HCT116 (cell line): ENCODE data around the gene IST1.

Experiments
- CEBPB ChIP-seq: IDR thresholded peaks from 2 replicates; pipeline ENCODE4 v1.6.1; 2012; ENCODE audit warnings: low read depth
- EZH2 ChIP-seq: fragments of 200-600 bp; sonication (generic); IDR thresholded peaks from 2 replicates; pipeline ENCODE4 v1.6.1; 2017; ENCODE audit warnings: antibody characterized with exemption, mixed run types
- EZH2phosphoT487 ChIP-seq: fragments of 200-600 bp; IDR thresholded peaks from 2 replicates; pipeline ENCODE4 v1.6.1; 2018; ENCODE audit warnings: antibody characterized with exemption, borderline replicate concordance
- FOSL1 ChIP-seq: IDR thresholded peaks from 2 replicates; pipeline ENCODE4 v1.6.1; 2012; ENCODE audit warnings: low read depth
- POLR2A ChIP-seq: IDR thresholded peaks from 2 replicates; pipeline ENCODE4 v1.7.0; 2011; ENCODE audit warnings: borderline replicate concordance; ENCODE audit not compliant: insufficient read depth, insufficient read length; ENCODE audit errors: extremely low read depth
- POLR2AphosphoS5 ChIP-seq: IDR thresholded peaks from 2 replicates; pipeline ENCODE4 v1.6.1; 2011; ENCODE audit warnings: mild to moderate bottlenecking, low read depth, low read length, moderate library complexity
- SP1 ChIP-seq: IDR thresholded peaks from 2 replicates; pipeline ENCODE4 v1.6.1; 2012; ENCODE audit warnings: low read depth
- YY1 ChIP-seq: IDR thresholded peaks from 2 replicates; pipeline ENCODE4 v1.6.1; 2011; ENCODE audit warnings: low read length, low read depth, moderate library complexity, mild to moderate bottlenecking; ENCODE audit not compliant: insufficient replicate concordance; ENCODE audit errors: extremely low read depth
- ZNF274 ChIP-seq: fragments of 200-500 bp; sonication (Bioruptor generic); IDR thresholded peaks from 2 replicates; pipeline ENCODE4 v1.6.1; 2014; ENCODE audit warnings: mild to moderate bottlenecking, low read depth, low read length, inconsistent platforms
- TF ChIP-seq, protein P1 (sequence below), 3 experiments: fragments of 200-600 bp in 1 of 3; sonication (generic) in 1 of 3; IDR thresholded peaks in 2 of 3; conservative IDR thresholded peaks in 1 of 3; 2 replicates each; pipeline ENCODE4 v1.5.1; 2012 to 2017; ENCODE audit warnings: low read depth in 2 of 3, low read length in 2 of 3, antibody characterized with exemption in 1 of 3, borderline replicate concordance in 1 of 3, control low read depth in 1 of 3, mild to moderate bottlenecking in 1 of 3, mixed read lengths in 1 of 3, mixed run types in 1 of 3, moderate library complexity in 1 of 3; ENCODE audit not compliant: insufficient read depth in 1 of 3
- TF ChIP-seq, protein P2 (sequence below): IDR thresholded peaks from 2 replicates; pipeline ENCODE4 v1.6.1; 2011; ENCODE audit warnings: mild to moderate bottlenecking, low read length, moderate library complexity; ENCODE audit not compliant: insufficient replicate concordance; ENCODE audit errors: extremely low read depth
- TF ChIP-seq, protein P3 (sequence below): IDR thresholded peaks from 2 replicates; pipeline ENCODE4 v1.6.1; 2012
- TF ChIP-seq, protein P4 (sequence below): IDR thresholded peaks from 2 replicates; pipeline ENCODE4 v1.6.1; 2012; ENCODE audit warnings: low read depth
- TF ChIP-seq, protein P5 (sequence below): IDR thresholded peaks from 2 replicates; pipeline ENCODE4 v1.6.1; 2012

DNA sequence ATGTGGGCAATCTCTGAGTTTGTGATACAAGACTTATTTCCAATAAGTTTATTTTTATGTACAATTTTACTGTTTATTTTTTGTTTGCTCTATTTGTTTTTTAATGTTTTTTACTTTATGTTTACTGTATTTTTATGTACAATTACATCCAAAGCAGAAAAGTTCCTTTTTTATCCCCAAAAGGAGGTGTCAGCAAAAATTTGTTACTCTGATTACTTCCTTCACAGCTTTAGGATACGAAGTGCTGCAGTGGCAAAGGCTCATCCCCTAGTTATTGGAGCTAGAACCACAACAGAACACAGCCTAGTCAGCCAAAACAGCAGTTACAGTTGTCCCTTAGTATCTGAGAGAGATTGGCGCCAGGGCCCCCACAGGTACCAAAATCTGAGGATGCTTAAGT, 35.7 kb downstream of the IST1 start:
- TF ChIP-seq, protein P1, sequence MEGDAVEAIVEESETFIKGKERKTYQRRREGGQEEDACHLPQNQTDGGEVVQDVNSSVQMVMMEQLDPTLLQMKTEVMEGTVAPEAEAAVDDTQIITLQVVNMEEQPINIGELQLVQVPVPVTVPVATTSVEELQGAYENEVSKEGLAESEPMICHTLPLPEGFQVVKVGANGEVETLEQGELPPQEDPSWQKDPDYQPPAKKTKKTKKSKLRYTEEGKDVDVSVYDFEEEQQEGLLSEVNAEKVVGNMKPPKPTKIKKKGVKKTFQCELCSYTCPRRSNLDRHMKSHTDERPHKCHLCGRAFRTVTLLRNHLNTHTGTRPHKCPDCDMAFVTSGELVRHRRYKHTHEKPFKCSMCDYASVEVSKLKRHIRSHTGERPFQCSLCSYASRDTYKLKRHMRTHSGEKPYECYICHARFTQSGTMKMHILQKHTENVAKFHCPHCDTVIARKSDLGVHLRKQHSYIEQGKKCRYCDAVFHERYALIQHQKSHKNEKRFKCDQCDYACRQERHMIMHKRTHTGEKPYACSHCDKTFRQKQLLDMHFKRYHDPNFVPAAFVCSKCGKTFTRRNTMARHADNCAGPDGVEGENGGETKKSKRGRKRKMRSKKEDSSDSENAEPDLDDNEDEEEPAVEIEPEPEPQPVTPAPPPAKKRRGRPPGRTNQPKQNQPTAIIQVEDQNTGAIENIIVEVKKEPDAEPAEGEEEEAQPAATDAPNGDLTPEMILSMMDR (IDR thresholded peaks at IDR 0.05 in 2 of 3, conservative IDR thresholded peaks at IDR 0.05 in 1 of 3; ENCODE audit: borderline replicate concordance in 1 of 3, insufficient read depth in 1 of 3, low read depth in 2 of 3, low read length in 2 of 3): no peak
- TF ChIP-seq EZH2: no peak
- no peak for TF ChIP-seq EZH2phosphoT487
- TF ChIP-seq CEBPB: no peak
- TF ChIP-seq, protein P2, sequence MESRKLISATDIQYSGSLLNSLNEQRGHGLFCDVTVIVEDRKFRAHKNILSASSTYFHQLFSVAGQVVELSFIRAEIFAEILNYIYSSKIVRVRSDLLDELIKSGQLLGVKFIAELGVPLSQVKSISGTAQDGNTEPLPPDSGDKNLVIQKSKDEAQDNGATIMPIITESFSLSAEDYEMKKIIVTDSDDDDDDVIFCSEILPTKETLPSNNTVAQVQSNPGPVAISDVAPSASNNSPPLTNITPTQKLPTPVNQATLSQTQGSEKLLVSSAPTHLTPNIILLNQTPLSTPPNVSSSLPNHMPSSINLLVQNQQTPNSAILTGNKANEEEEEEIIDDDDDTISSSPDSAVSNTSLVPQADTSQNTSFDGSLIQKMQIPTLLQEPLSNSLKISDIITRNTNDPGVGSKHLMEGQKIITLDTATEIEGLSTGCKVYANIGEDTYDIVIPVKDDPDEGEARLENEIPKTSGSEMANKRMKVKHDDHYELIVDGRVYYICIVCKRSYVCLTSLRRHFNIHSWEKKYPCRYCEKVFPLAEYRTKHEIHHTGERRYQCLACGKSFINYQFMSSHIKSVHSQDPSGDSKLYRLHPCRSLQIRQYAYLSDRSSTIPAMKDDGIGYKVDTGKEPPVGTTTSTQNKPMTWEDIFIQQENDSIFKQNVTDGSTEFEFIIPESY: no peak
- TF ChIP-seq POLR2A: no peak
- TF ChIP-seq, protein P3, sequence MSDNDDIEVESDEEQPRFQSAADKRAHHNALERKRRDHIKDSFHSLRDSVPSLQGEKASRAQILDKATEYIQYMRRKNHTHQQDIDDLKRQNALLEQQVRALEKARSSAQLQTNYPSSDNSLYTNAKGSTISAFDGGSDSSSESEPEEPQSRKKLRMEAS: no peak
- no peak for TF ChIP-seq YY1
- no peak for TF ChIP-seq SP1
- TF ChIP-seq, protein P4, sequence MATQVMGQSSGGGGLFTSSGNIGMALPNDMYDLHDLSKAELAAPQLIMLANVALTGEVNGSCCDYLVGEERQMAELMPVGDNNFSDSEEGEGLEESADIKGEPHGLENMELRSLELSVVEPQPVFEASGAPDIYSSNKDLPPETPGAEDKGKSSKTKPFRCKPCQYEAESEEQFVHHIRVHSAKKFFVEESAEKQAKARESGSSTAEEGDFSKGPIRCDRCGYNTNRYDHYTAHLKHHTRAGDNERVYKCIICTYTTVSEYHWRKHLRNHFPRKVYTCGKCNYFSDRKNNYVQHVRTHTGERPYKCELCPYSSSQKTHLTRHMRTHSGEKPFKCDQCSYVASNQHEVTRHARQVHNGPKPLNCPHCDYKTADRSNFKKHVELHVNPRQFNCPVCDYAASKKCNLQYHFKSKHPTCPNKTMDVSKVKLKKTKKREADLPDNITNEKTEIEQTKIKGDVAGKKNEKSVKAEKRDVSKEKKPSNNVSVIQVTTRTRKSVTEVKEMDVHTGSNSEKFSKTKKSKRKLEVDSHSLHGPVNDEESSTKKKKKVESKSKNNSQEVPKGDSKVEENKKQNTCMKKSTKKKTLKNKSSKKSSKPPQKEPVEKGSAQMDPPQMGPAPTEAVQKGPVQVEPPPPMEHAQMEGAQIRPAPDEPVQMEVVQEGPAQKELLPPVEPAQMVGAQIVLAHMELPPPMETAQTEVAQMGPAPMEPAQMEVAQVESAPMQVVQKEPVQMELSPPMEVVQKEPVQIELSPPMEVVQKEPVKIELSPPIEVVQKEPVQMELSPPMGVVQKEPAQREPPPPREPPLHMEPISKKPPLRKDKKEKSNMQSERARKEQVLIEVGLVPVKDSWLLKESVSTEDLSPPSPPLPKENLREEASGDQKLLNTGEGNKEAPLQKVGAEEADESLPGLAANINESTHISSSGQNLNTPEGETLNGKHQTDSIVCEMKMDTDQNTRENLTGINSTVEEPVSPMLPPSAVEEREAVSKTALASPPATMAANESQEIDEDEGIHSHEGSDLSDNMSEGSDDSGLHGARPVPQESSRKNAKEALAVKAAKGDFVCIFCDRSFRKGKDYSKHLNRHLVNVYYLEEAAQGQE: no peak
- TF ChIP-seq, protein P5, sequence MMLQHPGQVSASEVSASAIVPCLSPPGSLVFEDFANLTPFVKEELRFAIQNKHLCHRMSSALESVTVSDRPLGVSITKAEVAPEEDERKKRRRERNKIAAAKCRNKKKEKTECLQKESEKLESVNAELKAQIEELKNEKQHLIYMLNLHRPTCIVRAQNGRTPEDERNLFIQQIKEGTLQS: no peak
- TF ChIP-seq POLR2AphosphoS5: no peak
- no peak for TF ChIP-seq ZNF274
- no peak for TF ChIP-seq FOSL1
